ENCODE measurements around the gene GM2A. TPM values are rescaled to one million over a fixed set of nuclear protein-coding genes. Genes with fewer than 3 reads are reported as not detected.
"Not testable (repeated sequence)": the region's sequence is repeated elsewhere in the genome, so short reads cannot be mapped to it uniquely, and the experiment has no call there.

GM2A gene
- total RNA-seq, 4 donors from 2014 or later = 28.3 to 32.0 (median 30.1) TPM

DNA sequence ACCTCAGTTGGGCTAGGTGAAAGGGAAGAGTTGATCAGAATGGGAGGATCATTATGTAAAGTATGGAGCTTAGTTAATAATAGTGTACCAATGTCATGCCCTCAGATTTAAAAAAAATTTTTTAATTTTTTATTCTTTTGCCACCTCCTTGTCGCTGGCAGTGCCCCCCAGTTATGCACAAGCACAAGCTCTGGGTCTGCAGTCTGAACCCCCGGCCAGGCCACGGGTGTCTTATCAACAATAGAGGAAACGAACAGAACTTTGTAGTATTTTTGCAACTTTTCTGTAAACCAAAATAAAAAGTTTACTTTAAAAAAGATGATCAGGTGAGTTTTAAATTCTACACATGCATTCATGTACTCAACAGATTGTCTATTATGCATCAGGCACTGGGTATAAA lies 1.4 kb upstream of the GM2A start:
- TF ChIP-seq POLR2AphosphoS5 (IDR thresholded peaks at IDR 0.05) (no peak), EP300 (IDR thresholded peaks at IDR 0.05) (no peak)
- TF ChIP-seq, protein P1, sequence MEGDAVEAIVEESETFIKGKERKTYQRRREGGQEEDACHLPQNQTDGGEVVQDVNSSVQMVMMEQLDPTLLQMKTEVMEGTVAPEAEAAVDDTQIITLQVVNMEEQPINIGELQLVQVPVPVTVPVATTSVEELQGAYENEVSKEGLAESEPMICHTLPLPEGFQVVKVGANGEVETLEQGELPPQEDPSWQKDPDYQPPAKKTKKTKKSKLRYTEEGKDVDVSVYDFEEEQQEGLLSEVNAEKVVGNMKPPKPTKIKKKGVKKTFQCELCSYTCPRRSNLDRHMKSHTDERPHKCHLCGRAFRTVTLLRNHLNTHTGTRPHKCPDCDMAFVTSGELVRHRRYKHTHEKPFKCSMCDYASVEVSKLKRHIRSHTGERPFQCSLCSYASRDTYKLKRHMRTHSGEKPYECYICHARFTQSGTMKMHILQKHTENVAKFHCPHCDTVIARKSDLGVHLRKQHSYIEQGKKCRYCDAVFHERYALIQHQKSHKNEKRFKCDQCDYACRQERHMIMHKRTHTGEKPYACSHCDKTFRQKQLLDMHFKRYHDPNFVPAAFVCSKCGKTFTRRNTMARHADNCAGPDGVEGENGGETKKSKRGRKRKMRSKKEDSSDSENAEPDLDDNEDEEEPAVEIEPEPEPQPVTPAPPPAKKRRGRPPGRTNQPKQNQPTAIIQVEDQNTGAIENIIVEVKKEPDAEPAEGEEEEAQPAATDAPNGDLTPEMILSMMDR (IDR thresholded peaks at IDR 0.05) = no peak
- H3K27ac ChIP-seq (replicated peaks in 1 of 4) = peak overlapping the region in 1 of 4 donors; percentile 80
- no peak overlapping the region for H3K4me3 ChIP-seq
- no peaks in the 10 kb centered on the region for H3K36me3 ChIP-seq
- H3K27me3 ChIP-seq = no peaks in the 10 kb centered on the region
- no peak for DNase-seq (ENCODE audit: extremely low spot score)
- 97% methylated on average over 4 of the region's 4 CpGs for WGBS
- no peaks in the 10 kb centered on the region for H3K9me3 ChIP-seq
- H3K4me1 ChIP-seq = peaks cover 24 to 40% (median 32%) of the 10 kb centered on the region in 4 donors
- intact Hi-C loops (cut with DNase I) = no loop called here

DNA sequence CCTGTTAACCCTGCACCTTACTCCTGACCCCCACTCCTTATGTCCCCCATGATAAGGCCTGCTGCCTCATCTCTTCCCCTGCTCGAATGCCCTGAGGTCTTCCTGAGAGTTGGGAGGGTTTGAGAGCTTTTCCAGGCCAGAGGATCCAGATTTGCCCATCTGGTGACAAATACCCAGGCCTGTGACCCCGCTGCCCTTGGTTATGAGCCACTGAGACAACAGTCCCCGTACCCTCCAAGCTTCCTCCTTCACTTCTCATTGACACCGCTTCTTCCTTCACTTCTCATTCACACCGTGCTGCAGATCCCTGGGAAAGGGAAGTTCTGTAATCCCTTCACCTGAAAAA lies 593 bp downstream of the GM2A start:
- H3K9me3 ChIP-seq = no peaks in the 10 kb centered on the region
- peaks cover 31 to 54% (median 40%) of the 10 kb centered on the region in 4 donors for H3K4me1 ChIP-seq
- no peak for DNase-seq (ENCODE audit: extremely low spot score)
- WGBS = 37% methylated on average over 5 of the region's 5 CpGs
- peaks cover 0 to 3% (median 0%) of the 10 kb centered on the region in 4 donors for H3K36me3 ChIP-seq
- H3K4me3 ChIP-seq = peak overlapping the region; percentile 54 to 75 (median 66)
- peak overlapping the region; percentile 69 to 84 (median 79) for H3K27ac ChIP-seq (replicated peaks in 1 of 4)
- no peaks in the 10 kb centered on the region for H3K27me3 ChIP-seq
- intact Hi-C loops (cut with DNase I) = no loop called here
- TF ChIP-seq POLR2A (IDR thresholded peaks at IDR 0.05; ENCODE audit: low read depth) = no peak
- no peak for TF ChIP-seq POLR2AphosphoS5 (IDR thresholded peaks at IDR 0.05)
- TF ChIP-seq EP300 (IDR thresholded peaks at IDR 0.05) = no peak
- TF ChIP-seq, protein P1 (IDR thresholded peaks at IDR 0.05) = no peak

DNA sequence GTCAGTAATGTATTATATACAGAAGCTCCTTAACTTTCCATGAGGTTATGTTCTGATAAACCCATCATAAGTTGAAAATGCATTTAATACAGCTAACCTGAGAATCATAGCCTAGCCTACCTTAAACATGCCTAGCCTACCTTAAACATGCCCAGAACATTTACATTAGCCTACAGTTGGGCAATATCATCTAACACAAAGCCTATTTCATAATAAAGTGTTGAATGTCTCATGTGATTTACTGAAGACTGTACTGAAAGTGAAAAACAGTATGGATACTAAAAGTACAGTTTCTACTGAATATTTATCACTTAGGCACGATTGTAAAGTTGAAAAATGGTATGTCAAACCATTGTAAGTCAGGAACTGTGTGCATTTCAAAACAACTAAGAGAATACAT lies 1.6 kb downstream of the GM2A start:
- WGBS = 70% methylated on average over 1 of the region's 1 CpG
- no peak for TF ChIP-seq POLR2AphosphoS5 (IDR thresholded peaks at IDR 0.05)
- TF ChIP-seq, protein P1 (IDR thresholded peaks at IDR 0.05) = no peak
- no peak for TF ChIP-seq POLR2A (IDR thresholded peaks at IDR 0.05; ENCODE audit: low read depth)
- TF ChIP-seq EP300 (IDR thresholded peaks at IDR 0.05) = no peak
- Histone ChIP-seq H3K27ac (replicated peaks in 1 of 4) (no peak overlapping the region), H3K4me1 (peaks cover 31 to 54% (median 40%) of the 10 kb centered on the region in 4 donors), H3K4me3 (peak overlapping the region; percentile 7 to 66 (median 60)), H3K27me3 (no peaks in the 10 kb centered on the region), H3K9me3 (no peaks in the 10 kb centered on the region), H3K36me3 (peaks cover 0 to 3% (median under 1%) of the 10 kb centered on the region in 4 donors)
- intact Hi-C loops (cut with DNase I) = no loop called here
- DNase-seq (ENCODE audit: extremely low spot score) = no peak

DNA sequence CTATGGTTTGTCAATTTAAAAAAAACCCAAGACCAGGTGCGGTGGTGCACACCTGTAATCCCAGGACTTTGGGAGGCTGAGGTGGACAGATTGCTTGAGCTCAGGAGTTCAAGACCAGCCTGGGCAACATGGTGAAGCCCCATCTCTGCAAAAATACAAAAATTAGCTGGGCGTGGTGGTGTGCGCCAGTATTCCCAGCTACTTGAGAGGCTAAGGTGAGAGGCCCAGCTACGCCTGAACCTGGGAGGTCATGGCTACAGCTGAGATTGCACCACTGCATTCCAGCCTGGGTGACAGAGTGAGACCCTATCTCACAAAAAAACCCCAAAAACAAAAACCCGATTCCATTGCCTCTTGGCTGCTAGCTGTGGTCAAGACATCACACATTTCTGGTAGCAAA lies 2.0 kb downstream of the GM2A start:
- H3K9me3 ChIP-seq; DNase-seq (ENCODE audit: extremely low spot score); H3K36me3 ChIP-seq; H3K27me3 ChIP-seq; intact Hi-C loops (cut with DNase I); H3K27ac ChIP-seq (replicated peaks in 1 of 4); H3K4me3 ChIP-seq: not testable (repeated sequence)
- H3K4me1 ChIP-seq = peaks cover 31 to 54% (median 40%) of the 10 kb centered on the region in 4 donors
- 84% methylated on average over 5 of the region's 5 CpGs for WGBS

DNA sequence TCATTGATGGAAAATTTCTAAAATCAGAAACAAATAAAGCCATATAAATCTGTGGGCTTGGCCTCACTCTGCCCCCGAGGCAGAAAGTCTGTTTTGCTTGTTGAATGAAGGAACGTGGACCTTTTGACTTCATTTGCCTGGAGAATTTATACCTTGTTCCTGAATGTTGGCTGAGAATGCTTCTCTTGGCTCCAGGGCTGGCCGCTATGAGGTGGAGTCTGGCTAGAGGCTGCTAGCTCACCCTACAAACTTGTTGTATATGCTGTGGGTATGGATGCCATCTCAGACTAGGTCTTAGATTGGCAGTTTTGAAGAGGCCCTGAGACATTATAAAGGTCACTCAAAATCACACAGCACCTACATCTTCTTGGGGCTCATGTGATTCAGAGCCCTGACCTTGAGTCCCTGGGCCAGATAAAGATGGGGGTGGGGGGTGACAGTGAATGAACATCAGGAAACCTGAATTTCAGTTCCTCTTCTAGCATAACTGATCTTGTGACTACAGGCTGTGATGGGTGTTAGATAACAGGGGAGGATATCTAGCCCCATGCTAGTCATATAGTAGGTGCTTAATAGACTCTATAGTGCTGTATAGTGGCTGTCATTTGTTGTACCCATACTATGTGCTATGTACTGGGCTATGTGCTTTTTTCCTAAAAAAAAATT lies 2.8 kb downstream of the GM2A start:
- Histone ChIP-seq H3K27ac (replicated peaks in 1 of 4) (no peak overlapping the region), H3K36me3 (peaks cover 0 to 14% (median 7%) of the 10 kb centered on the region in 4 donors), H3K4me3 (no peak overlapping the region), H3K4me1 (peaks cover 31 to 54% (median 40%) of the 10 kb centered on the region in 4 donors), H3K27me3 (no peaks in the 10 kb centered on the region), H3K9me3 (no peaks in the 10 kb centered on the region)
- intact Hi-C loops (cut with DNase I) = no loop called here
- TF ChIP-seq POLR2A (IDR thresholded peaks at IDR 0.05; ENCODE audit: low read depth) (no peak), POLR2AphosphoS5 (IDR thresholded peaks at IDR 0.05) (no peak), EP300 (IDR thresholded peaks at IDR 0.05) (no peak)
- TF ChIP-seq, protein P1 (IDR thresholded peaks at IDR 0.05) = no peak
- no peak for DNase-seq (ENCODE audit: extremely low spot score)
- WGBS = 94% methylated on average over 3 of the region's 3 CpGs

All from esophagus muscularis mucosa (tissue), 4 donors.